Cardiac septum (tissue), 1 donor: ENCODE results near the gene ANKFY1. TPM values are rescaled to one million over a fixed set of nuclear protein-coding genes. Genes with fewer than 3 reads are reported as not detected.
"Not testable (repeated sequence)": the region's sequence is repeated elsewhere in the genome, so short reads cannot be mapped to it uniquely, and the experiment has no call there.

Source experiments
- DNase-seq: peaks from one replicate; pipeline ENCODE4 v3.0.0-alpha.2; 2020; ENCODE audit warnings: low spot score
- intact Hi-C: fragments of 100-400 bp; cut with DNase I; formaldehyde crosslinking; loops from one replicate; pipeline ENCODE4 v1.14.0; 2022
- total RNA-seq: library from RNA; stranded (reverse); fragmentation: NEBNext Ultra II Directional; extraction: Animal tissue kit (Norgen Biotek cat#: 25700); gene quantifications from one replicate; pipeline ENCODE4 v1.2.1, GENCODE V29; 2021
- donor health status: DM: no; HTN: no; CAD: no.

Gene ANKFY1
- total RNA-seq, 1 donor from 2014 or later: 21.4 TPM

GRCh38 chr17:4221899-4222659 is 41.7 kb downstream of the ANKFY1 start:
- intact Hi-C loops: no loop called here
- no peak for DNase-seq

DNA sequence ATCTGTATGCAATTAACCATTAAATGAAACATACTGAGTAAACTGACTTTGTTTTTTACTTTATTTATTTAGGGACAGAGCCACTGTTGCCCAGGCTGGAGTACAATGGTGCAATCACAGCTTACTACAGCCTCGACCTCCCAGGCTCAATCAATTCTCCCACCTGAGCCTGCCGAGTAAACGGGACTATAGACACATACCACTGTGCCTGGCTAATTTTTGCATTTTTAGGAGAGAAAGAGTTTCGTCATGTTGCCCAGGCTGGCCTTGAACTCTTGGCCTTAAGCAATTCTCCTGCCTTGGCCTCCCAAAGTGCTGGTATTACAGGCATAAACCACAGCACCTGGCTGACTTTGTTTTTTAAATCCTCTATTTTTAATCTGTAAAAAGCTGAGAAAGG is 42.6 kb downstream of the ANKFY1 start:
- DNase-seq: no peak
- intact Hi-C loops: no loop called here

DNA sequence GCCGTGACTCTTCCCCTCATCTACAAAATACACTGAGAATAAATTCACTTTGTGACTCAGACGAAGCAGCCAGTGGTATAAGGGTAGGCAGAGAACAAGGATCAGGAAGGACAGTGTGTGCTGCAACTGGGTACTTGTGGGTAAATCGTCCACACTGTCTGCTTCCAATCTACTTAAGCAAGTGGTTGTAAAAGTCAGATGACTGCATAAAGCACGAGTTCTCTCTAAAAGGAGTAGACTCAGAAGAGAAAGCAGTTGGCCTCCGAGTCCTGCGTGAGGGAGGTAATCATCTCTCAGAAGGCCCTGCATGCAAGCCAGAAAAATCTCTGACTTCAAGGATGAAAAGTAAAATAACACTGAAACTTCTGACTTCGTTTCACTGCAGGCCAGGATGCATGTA is 43.1 kb downstream of the ANKFY1 start:
- no peak for DNase-seq
- intact Hi-C loops: no loop called here

GRCh38 chr17:4219241-4219640 is 44.5 kb downstream of the ANKFY1 start:
- DNase-seq: no peak
- intact Hi-C loops: loop anchor here (5.0 kb wide), 2 partner anchors 43 to 83 kb away; partner anchors contain the start of gene ANKFY1

- intact Hi-C loops: loop anchor here (1.0 to 5.0 kb wide), 4 partner anchors 46 to 197 kb away; partner anchors contain the start of genes ANKFY1 and UBE2G1
Measured at GRCh38 chr17:4215882-4216570, 47.8 kb downstream of the ANKFY1 start.

GRCh38 chr17:4214157-4214556 is 49.6 kb downstream of the ANKFY1 start:
- intact Hi-C loops: loop anchor here (2.0 kb wide), 1 partner anchor 153 kb away; the partner anchor contains the start of gene UBE2G1
- DNase-seq: no peak

More at GRCh38 chr17:4215882-4216570, 47.8 kb downstream of the ANKFY1 start:
- DNase-seq: no peak

GRCh38 chr17:4209611-4210010 is 54.2 kb downstream of the ANKFY1 start:
- intact Hi-C loops: no loop called here
- no peak for DNase-seq

GRCh38 chr17:4208238-4208637 is 55.5 kb downstream of the ANKFY1 start:
- intact Hi-C loops: no loop called here
- DNase-seq: no peak

DNA sequence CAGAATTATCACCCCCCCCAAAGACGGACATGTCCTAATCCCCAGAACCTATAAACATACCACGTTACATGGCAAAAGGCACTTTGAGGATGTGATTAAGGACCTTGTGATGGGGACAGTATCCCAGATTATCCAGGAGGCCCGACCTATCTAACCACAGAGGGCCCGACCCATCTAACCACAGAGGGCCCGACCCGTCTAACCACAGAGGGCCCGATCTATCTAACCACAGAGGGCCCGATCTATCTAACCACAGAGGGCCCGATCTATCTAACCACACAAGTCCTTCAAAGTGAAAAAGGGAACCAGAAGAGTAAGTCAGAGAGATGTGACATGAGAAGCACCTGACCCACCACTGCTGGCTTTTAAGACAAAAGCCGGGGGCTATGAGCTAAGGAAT is 56.8 kb downstream of the ANKFY1 start:
- no peak for DNase-seq
- intact Hi-C loops: no loop called here

DNA sequence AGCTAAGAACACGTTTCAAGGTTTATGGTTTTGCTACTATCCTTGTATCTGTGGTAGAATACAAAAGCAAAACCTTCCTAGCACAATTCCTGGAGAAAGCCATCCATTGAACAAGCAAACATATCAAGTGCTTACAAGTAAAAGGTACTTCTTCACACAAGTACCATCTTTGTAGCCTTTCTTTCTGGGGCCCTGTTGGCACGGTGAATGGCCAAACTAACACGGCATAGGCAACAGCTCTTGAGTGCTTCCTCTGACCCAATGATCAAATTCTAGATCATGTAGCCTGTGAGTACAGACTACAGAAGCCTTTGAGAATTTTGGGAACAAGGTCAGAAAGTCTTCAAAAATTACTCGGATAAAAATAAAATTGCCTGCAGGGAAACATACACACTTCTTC is 57.9 kb downstream of the ANKFY1 start:
- DNase-seq: no peak
- intact Hi-C loops: no loop called here

DNA sequence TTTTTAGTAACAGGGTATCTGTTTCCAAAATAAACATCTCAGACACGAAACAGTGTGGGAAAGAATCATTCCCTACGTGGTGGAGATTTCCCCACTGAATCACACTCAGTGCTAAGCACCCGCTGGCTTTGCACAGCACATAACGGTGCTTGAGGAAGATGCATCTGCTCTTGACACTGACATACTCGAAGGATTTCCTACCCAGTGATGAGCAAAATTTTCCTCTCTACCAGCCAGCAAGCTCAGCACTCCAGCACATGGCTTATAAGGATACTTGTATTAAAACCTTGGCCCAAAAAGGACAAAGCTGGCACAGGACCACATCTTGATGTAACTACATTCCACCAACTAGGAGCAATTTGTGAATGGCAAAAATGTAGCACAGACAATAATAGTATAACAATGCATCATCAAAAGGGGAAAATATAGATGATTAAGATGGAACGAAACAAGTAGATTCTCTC is 59.0 kb downstream of the ANKFY1 start:
- intact Hi-C loops: no loop called here
- DNase-seq: no peak

DNA sequence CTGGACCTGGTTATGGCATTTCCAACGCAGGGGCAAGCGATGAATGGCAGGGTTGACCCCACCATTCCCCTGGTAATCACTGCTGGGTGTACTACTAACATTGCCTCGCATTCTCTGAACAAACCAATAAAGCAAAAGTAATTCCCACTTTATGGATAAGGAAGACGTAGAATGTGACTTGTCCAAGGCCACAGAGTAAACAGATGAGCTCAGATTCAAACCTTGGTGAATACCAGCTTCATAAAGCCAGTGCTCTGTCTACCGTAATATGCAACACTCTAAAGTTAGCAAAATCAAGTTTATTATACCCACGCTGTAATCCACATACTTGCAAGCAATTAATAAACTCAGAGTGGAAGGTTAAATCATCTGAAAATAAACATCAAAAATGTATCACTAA is 59.6 kb downstream of the ANKFY1 start:
- no peak for DNase-seq
- intact Hi-C loops: no loop called here

DNA sequence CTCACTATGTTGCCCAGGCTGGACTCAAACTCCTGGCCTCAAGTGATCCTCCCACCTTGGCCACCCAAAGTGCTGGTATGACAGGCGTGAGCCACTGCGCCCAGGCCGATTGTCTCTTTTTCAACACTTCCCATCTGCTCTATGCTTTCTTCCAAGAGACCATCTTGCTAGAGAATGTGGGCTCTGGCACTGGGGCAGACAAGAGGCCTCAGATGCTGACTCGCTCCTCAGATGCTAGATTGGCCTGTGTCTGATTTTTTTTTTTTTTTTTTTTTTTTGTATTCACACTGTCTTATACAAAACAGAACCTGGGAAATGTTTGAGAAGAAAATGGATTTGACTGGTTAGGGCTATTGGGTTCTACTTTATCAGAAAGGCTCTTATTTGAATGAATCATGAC is 62.6 kb downstream of the ANKFY1 start:
- no peak for DNase-seq
- intact Hi-C loops: no loop called here

- intact Hi-C loops: loop anchor here (1.0 kb wide), 1 partner anchor 213 kb away; no protein-coding TSS in a partner anchor
- DNase-seq: no peak
Measured at GRCh38 chr17:4199818-4200402, 63.9 kb downstream of the ANKFY1 start.

DNA sequence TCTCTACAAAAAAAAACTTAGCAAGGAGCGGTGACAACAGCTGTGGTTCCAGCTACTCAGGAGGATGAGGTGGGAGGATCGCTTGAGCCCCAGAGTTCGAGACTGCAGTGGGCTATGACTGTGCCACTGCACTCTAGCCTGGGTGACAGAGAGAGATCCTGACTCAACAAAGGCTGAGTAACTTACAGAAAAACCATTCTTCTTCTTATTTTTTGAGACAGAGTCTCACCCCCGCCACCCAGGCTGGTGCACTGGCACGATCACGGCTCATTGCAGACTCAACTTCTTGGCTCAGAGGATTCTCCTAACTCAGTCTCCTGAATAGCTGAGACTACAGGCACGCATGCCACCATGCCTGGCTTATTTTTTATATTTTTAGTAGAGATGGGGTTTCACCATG is 64.8 kb downstream of the ANKFY1 start:
- intact Hi-C loops: no loop called here
- no peak for DNase-seq

DNA sequence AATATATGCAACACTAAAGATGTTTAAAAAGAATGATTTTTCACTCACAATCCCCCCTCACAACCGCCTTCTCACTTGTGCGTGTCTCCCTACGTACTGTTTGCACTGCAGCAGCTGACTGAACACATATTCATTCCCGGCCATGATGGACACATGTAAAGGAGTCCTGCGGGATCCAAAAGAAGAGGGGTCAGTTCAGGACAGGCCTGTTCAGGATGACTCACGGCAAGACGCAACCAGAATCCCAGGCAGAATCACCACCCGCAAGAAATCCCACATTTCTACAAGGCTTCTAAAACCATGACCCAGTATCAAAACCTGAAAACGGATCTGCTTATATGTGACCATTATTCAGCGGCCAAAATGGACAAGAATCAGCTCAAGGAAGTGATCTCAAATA is 68.5 kb downstream of the ANKFY1 start:
- no peak for DNase-seq
- intact Hi-C loops: no loop called here

DNA sequence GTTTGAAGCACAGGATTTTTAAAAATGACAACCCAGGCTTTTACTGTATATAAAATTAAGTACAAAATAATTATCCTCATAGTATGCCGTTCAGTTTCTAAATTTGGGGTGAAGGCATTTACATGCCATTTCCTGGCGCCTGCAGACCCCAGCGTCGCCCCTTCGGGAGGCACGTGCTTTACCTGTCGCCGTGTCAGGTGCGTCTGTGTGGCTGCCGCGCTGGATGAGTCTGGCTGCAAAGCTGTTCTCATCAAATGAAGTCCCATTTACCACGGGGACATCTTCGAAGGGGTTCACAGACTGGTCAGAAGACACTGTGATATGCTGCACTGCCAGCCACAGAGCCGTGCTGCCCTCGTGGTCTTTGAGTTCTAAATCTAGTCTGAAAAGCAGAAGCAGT is 69.0 kb downstream of the ANKFY1 start:
- intact Hi-C loops: no loop called here
- no peak for DNase-seq

DNA sequence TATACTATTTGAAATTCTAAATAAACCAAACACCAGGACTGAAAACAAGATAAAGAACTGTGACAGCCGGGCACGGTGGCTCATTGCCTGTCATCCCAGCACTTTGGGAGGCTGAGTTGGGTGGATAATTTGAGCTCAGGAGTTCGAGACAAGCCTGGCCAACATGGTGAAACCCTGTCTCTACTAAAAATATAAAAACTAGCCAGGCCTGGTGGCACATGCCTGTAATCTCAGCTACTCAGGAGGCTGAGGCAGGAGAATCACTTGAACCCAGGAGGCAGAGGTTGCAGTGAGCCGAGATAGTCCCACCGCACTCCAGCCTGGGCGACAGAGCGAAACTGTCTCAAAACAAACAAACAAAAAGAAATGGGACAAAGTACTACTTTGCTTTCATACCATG is 73.0 kb downstream of the ANKFY1 start:
- DNase-seq, intact Hi-C loops: not testable (repeated sequence)

DNA sequence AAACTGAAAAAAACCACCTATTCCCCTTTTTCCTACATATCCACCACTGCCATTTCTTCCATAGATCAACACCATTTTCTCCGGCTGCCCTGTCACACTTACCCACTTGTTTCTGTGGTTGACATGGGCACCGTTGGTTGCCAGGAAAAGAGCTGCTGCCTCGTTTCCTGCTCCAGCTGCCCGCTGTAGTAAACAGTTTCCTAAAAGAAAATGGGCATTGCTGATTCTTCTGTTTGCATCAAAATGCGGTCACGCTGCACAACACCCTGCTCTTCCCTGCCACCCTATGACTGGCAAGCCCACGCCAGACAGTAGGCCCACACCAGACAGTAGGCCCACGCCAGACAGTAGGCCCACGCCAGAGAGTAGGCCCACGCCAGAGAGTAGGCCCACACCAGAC is 74.5 kb downstream of the ANKFY1 start:
- DNase-seq: no peak
- intact Hi-C loops: no loop called here

DNA sequence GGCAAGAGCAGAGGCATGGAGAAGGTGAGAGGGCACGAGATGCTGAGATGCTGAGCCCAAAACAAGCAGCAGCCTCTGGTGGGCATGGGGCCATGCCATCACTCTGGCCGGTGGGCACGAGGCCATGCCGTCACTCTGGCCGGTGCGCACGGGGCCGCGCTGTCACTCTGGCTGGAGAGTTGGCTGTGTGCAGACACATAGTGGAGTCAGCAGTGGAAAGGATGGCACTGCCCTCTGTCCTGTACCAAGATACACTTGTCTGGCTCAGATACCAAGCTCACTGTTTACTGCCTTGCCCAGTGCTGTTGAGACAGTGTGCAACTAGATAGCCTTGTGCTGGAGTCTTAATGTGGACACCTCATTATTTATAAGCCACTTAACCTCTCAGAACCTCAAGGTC is 75.7 kb downstream of the ANKFY1 start:
- intact Hi-C loops: no loop called here
- DNase-seq: no peak

DNA sequence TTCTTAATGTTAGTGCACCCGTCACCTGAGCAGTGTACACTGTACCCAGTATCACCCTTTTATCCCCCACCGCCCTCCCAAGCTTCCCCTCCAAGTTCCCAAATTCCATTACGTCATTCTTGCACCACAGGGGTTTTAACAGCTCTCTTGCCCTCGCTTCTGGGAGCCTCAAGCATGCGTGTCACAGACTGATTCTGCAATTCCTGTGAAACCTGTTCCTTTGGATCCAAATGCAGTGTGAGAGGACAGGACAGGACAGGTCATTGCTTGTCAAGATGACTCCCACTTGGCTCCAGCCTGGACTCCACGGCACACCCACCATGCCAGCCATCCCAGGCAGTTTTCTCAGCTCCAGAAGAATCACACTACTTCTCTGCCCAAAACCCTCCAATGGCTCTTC is 76.7 kb downstream of the ANKFY1 start:
- intact Hi-C loops: no loop called here
- no peak for DNase-seq
